HL-60 (cell line): Measurements from ENCODE around the gene SGTB.

Source experiments
- GABPA ChIP-seq: IDR thresholded peaks from 2 replicates; pipeline ENCODE4 v1.6.1; 2012; ENCODE audit warnings: low read depth
- POLR2AphosphoS5 ChIP-seq: IDR thresholded peaks from 2 replicates; pipeline ENCODE4 v1.6.1; 2012; ENCODE audit warnings: low read depth
- TF ChIP-seq, protein P1 (sequence below): IDR thresholded peaks from one replicate; pipeline ENCODE4 v1.5.1; 2011; ENCODE audit warnings: low read length, control low read depth, inconsistent platforms; ENCODE audit not compliant: insufficient read depth
- TF ChIP-seq, protein P2 (sequence below): IDR thresholded peaks from 2 replicates; pipeline ENCODE4 v1.6.1; 2012; ENCODE audit warnings: low read depth; ENCODE audit not compliant: insufficient replicate concordance

DNA sequence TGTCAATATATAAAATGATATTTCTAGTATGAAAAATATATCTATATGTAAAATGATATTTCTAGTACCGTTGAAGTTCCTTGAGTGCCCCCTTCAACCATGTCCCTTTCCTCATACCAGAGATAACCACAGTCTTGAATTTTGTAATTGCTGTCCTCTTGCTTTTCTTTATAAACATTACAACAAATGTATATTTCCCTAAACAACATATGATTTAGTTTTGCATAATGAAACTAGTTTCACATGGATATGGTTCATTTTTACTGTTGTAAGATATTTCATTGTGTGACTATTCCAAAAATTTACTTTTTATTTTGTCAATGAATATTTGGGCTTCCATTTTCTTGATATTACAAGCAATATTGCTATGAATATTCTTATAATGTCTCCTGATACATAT, 14.1 kb upstream of the SGTB start:
- TF ChIP-seq POLR2AphosphoS5: no peak
- TF ChIP-seq, protein P1, sequence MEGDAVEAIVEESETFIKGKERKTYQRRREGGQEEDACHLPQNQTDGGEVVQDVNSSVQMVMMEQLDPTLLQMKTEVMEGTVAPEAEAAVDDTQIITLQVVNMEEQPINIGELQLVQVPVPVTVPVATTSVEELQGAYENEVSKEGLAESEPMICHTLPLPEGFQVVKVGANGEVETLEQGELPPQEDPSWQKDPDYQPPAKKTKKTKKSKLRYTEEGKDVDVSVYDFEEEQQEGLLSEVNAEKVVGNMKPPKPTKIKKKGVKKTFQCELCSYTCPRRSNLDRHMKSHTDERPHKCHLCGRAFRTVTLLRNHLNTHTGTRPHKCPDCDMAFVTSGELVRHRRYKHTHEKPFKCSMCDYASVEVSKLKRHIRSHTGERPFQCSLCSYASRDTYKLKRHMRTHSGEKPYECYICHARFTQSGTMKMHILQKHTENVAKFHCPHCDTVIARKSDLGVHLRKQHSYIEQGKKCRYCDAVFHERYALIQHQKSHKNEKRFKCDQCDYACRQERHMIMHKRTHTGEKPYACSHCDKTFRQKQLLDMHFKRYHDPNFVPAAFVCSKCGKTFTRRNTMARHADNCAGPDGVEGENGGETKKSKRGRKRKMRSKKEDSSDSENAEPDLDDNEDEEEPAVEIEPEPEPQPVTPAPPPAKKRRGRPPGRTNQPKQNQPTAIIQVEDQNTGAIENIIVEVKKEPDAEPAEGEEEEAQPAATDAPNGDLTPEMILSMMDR: no peak
- no peak for TF ChIP-seq GABPA
- TF ChIP-seq, protein P2, sequence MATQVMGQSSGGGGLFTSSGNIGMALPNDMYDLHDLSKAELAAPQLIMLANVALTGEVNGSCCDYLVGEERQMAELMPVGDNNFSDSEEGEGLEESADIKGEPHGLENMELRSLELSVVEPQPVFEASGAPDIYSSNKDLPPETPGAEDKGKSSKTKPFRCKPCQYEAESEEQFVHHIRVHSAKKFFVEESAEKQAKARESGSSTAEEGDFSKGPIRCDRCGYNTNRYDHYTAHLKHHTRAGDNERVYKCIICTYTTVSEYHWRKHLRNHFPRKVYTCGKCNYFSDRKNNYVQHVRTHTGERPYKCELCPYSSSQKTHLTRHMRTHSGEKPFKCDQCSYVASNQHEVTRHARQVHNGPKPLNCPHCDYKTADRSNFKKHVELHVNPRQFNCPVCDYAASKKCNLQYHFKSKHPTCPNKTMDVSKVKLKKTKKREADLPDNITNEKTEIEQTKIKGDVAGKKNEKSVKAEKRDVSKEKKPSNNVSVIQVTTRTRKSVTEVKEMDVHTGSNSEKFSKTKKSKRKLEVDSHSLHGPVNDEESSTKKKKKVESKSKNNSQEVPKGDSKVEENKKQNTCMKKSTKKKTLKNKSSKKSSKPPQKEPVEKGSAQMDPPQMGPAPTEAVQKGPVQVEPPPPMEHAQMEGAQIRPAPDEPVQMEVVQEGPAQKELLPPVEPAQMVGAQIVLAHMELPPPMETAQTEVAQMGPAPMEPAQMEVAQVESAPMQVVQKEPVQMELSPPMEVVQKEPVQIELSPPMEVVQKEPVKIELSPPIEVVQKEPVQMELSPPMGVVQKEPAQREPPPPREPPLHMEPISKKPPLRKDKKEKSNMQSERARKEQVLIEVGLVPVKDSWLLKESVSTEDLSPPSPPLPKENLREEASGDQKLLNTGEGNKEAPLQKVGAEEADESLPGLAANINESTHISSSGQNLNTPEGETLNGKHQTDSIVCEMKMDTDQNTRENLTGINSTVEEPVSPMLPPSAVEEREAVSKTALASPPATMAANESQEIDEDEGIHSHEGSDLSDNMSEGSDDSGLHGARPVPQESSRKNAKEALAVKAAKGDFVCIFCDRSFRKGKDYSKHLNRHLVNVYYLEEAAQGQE: no peak
